GM21390 (cell line): Measurements from ENCODE around the gene CADPS2.

Experiments
- ATAC-seq: cut with Tn5 transposase; IDR thresholded peaks from one replicate; pipeline ENCODE4 v1.9.1; 2021; ENCODE audit not compliant: unreplicated experiment

Gene CADPS2

DNA sequence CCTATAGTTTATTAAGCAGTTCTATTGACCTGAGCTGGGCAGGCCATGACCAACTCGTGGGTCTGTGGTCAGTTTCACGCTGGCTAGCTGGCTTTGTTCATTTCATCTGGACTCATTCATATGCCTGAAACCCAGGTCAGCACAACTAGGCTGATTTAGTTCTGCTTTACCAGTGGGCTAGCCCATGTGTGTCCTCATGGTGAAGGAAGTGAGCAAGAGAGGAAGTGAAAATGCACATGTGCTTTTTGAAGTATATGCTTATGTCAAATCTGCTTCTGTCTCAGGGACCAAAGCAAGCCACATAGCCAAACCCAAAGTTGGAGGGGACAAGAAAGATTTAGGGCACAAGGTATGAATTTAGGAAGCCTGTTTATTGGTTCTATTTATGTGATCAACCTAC, 341.8 kb downstream of the CADPS2 start:
- ATAC-seq: peak; percentile 94

DNA sequence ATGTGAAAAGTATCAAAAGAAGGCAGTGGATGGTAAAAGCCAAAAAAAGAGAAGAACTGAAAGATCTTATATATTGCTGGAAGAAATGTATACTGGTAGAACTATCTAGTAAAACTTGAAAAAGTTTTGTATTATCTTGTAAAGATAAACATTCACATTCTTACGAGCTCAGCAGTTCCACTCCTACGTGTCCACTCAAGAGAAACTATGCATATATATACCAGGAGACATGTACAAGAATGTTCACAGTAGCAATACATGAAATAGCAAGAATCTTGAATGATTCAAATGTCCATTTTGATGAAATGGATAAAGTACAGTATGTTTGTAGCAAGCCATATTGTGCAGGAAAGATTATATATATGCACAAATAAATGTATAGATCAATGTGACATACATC, 342.4 kb downstream of the CADPS2 start:
- no peak for ATAC-seq

DNA sequence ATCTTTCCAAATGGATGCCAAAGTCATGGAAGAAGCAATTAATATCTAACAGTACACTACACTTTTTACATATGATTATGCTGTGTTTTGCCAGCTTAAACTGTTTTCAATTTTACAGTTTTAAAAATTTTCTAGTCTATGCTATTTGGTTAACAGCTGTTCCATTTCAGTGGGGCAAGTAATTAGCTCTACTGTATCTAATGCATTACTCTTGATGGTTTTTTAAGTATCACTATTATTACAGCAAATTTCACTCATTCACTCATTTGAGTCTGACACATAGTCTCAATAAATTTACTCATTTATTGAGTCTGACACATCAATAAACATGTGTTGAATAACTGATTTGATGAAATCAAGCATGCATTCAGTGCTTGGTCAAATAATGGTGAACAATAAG, 343.1 kb downstream of the CADPS2 start:
- no peak for ATAC-seq

DNA sequence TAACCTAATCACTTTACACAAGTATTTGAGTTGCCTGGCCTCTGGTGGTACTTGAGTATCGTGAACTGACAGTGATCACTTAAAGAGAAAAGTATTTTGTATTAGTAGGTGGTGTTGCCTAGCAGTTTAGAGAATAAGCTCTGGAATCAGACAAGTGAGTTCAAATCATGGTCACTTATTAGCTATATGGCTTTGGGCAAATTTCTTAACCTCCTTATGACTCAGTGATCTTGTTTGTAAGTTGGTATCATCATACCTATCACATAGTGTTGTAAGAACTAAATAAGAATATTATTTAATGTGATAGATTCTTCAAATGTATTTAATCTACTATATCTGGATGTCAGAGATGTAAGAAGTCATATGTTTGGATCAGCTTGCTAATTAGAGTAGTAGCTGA, 351.2 kb downstream of the CADPS2 start:
- no peak for ATAC-seq

DNA sequence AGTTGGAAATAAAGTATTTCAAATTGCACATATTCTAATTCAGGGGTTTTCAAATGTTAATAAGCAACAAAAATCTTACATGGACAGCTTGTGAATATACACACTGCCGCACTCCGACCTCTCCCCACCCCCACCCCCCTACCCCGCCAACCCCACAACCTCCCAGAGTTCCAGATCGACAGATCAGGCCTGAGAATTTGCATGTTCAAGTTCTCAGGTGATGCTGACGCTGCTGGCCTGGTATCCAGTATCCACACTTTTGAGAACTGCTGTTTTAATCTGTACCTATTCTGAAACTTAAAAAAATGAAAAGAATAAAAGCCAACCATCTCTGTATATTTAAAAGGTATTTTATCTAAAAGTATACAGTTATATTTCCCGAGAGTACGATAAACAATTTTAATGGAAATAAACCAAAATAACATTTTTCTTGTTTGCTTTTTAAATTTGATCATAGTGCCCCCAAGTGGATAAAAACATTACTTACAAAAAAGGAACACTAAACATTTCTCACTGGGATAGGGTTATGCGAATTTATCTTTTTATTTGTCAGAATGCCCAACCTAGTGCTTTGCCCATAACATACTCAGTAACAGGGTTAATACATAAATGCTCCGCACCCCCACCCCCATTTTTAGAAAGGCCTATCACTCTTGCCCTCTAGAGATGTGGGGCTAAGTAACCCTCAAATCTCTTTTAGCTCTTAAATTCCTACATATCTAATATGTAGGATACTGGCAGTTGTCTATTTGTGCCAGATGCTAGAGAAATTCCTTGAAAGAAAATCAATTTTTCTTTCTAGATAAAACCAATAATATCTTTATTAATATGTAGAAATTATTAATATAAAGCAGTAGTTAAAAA, 353.6 kb downstream of the CADPS2 start:
- ATAC-seq: no peak

DNA sequence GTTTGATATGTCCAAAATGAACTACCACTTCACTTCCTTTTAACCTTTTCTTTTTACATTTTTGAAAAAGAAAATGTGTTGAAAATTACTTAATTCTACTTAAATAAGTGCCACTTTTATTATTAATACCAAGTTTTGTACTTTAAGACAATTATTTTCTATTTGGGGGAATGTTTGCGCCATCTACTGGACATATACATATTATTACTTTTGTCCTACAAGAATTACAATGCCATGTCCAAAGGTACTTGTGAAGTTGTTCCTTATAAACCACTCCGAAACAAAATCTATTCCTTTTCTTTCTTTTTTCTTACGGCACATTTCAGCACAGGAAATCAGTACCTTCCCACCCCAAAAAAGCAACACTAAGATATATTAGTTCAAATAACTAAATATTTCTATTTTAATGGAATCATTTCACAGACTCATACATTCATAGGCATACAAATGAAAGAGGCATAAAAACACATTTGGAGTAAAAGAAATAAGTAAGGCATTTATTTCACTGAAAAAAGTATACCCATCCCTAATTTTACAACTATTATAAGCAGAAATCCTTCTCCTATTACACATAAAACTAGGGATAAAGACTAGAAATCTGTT, 357.3 kb downstream of the CADPS2 start:
- ATAC-seq: peak; percentile 46

DNA sequence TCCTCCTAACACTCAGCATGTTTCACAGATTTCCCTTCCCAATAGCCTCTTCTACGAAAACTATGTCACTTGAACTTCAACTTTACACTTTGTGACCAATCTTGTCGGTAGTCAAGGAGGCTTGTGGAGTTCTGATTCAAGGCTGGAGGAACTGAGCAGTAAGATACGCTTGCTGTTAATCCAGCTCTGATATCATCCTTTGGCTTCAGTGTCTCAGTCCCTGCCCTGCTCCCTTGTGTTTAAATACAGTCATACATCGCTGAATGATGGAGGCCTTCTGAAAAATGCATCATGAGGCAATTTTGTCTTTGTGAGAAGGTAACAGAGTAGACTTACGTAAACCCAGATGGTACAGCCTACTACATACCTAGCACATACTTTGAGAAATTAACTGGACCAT, 360.9 kb downstream of the CADPS2 start:
- no peak for ATAC-seq

DNA sequence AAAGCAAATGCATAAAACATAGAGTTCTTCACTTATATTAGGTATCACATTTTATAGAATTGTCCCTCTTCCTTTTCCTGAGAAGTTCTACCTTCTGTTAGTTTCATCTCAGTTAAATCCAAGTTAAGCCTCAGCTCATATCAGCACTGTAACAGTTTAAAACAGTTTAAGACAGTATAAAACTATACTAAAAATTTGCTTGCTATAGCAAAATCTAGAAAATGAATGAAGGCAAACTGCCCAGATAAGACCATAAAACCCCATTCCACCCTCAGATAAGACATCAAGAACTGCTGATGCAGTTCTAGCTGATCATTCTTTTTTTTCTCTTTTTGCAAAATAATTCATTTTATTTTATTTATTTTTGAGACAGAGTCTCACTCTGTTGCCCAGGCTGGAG, 364.5 kb downstream of the CADPS2 start:
- ATAC-seq: no peak

DNA sequence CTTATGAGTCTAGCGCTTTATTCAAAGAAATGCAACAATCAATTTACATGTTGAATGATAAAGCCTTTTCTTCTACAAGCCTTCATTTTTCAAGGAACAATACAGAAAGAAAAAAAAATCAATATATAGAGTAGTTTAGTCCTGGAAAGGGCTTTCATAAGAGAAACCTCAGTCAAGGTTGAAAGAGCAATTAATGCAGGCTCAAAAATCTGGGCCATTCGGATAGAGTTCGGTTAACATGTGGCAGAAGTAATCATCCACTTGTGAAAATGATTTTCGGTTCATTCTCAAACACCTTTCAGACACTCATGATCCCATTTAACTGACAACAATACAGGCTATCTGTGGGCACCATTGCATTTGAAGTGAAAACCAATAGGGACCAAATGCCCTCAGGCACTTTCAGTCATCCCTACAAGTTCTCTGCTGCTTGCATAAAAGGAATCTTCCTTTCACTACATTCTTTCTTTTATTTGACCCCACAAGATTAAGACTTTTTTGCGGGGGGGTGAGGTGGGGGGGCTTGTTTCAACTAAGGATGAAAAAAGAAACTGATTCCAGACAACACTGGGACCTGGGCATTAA, 365.2 kb downstream of the CADPS2 start:
- ATAC-seq: no peak

DNA sequence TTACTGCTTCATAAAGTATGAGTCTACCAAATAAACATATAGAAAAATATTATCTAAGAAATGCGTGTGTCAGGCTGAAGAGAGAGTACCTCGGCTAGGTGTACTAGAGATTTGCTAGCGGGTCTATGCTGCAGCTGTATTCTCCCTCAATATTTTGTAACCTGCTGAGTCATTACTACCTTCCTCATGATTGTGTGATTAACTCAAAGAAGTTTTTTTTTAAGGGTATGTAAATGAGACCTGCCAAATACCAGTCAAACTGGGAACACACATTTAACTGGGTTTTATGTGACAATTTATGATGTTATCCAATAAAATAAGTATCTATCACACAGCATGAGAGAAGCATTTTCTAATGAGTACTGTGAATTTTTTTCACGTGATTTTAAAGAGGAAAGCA, 367.8 kb downstream of the CADPS2 start:
- ATAC-seq: no peak

DNA sequence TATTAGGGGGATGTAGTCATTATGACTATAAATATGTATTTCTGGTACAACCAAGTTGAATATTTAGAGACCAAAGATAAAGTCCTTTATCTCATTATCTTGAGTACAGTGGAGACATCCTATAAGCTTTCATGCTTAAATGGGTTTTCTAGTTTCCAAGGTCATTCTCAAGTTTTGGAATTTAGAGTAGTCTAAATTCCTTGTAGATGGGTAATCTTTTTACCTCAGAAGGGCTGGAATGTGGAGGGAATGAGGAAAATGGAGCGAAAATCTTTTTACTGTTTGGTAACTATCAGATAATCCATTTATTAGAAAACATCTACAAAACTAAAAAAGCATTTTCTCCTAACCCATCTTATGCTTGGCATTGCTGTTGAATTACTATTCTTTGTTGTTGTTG, 368.7 kb downstream of the CADPS2 start:
- no peak for ATAC-seq

DNA sequence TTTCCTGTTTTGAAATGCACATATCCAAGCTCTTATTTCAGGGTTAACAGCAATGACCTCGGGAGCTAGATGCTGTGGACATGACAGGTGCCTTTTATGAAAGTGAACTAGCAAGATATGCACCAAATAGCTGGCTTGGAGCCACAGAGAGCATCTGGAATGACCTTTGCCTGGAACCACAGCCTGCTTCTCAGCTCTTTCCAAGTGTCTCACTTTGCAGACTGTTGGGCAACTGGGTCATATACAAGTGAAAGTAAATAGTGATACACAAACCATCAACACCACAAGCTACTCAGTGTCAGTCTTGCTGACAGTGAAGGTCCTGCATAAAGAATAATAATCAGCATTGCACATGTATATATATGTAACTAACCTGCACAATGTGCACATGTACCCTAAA, 370.9 kb downstream of the CADPS2 start:
- ATAC-seq: no peak

DNA sequence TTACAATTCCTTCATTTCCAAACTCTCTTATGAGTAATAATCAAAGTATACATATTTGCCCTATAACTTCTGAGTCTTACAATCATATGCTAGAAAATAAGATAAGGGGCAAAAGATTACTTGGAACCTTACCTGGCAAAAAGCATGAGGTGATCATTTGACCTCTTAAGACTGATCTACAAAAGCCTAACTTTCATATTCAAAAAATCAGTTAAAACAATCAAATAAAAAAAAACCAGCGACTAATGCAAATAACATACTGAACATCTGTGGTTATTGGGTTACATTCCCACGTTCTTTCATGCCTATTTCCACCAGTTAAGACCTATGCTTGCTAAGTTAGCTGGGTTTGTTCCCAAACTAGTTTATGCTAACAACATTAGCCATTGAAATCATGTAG, 375.0 kb downstream of the CADPS2 start:
- no peak for ATAC-seq

DNA sequence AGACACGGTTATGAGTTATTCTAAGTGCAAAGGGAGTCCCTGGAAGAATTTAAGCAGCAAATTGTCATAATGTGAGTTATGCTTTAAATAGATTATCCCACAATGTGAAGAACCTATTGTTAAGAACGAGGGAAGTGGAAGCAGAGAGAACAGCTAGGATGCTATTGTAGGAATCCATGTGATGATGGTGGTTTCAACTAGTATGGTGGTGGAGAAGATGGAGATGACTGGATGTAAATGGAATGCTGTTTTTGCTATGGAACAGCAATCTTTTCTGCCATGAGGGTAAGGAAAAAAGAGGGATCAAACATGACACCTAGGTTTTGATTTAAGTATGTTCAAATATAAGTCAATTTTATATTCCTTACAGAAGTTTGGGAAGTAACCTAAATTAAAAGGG, 378.7 kb downstream of the CADPS2 start:
- ATAC-seq: no peak

DNA sequence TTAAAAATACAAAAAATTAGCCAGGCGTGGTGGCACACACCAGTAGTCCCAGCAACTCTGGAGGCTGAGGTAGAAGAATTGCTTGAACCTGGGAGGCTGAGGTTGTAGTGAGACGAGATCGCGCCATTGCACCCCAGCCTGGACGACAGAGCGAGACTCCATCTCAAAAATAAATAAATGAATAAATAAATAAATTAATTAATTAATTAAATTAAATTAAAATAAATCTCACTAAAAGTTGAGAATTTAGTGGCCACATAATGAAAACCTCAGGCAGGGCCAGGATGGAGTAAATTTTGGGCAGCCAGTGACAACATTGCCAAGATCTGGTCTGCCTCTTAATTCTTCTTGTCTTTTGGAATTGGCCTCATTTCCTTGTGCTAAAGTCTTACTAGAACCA, 394.3 kb downstream of the CADPS2 start:
- no peak for ATAC-seq

DNA sequence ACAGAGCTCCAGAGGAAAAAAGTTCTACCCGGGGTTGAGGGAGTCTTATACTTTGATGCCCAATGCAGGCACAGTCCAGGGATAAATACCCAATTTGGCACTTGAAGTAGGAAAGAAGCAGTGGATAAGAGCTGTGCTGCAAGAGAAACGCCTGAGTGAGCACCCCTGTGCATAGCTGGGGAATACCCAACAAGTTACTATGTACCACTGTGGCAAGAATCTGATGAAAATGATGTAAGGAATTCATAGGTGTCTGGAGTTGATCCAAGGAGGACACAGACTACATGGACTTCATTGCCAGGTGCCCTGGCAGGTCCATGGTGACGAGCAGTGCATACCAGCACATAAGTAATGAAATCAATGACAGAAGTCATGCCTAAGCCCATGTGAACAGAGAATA, 398.0 kb downstream of the CADPS2 start:
- ATAC-seq: no peak

DNA sequence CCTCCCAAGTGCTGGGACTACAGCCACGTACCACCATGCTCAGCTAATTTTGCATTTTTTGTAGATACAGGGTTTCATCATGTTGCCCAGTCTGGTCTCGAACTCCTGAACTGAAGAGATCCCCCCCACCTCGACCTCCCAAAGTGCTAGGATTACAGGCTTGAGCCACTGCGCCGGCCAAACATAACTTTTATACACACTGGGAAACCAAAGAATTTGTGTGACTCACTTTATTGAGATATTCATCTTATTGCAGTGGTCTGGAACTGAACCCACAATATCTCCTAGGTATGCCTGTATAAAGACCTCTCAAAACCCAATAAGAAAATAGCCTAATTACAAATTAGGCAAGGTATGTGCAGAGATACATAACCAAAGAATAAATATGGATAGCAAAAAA, 399.1 kb downstream of the CADPS2 start:
- ATAC-seq: no peak

DNA sequence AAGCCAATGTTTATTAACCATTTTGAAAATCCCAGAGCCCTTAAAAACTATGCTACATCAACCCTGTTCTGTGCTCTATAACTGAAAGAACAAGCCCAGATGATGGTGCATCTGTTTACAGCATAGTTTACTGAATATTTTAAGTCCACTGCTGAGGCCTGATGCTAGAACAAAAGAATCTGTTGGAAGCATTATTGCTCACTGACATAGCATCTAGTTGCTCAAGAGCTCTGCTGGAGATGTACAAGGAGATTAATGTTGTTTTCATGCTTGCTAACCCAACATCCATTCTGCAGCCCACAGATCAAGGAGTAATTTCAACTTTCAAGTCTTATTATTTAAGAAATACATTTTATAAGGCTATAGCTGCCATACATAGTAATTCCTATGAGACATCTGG, 400.4 kb downstream of the CADPS2 start:
- no peak for ATAC-seq

DNA sequence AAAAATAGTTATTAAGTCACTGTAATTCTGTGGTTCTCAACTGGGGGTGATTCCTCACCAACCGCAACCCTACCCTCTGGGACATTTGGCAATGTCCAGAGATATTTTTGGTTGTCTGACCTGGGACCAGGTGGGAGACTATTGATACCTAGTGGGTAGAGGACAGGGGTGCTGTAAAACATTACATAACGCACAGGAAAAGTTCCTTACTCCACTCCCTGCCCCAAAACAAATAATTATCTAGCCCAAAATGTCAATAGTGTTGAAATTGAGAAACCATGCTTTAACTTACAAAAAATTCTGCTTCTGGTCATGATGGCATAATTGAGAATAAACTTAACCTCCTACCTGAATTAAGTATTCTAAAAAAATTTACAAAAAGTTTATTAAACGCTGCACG, 404.0 kb downstream of the CADPS2 start:
- ATAC-seq: no peak

DNA sequence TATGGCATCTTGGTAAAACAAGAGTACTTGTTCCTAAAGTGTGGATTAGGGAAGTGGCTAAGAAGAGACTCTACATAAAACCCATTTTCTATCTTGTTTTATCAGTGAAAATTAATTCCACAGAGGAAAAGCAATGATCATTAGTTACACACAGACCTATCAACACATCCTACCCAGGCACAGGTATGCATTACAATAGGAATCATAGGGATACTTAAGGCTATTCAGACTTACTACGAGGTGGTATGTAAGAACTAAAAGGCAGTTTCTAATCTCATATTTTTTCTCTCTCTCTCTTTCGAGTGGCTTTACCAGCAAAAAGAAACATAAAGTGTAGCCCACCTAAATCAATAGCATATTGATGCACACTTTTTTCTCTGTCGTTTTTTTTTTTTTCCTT, 415.4 kb downstream of the CADPS2 start:
- no peak for ATAC-seq

DNA sequence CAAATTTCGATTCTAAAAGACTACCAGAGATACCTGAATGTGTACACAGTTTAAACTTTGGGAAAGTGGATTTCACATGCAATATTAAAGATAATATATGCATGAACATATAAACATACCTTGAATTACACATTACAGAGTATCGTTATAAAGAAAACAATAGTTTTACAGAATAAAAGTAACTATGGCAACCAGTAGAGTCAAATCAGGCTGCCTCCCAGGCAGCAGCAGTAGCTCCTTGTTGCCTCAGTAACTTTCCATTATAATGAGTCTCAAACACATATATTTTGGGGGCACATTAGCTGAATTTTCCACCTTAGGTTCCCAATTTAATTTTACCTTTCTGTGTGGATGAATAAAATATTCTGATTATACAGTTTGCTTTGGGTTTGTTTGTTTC, 417.3 kb downstream of the CADPS2 start:
- ATAC-seq: no peak

DNA sequence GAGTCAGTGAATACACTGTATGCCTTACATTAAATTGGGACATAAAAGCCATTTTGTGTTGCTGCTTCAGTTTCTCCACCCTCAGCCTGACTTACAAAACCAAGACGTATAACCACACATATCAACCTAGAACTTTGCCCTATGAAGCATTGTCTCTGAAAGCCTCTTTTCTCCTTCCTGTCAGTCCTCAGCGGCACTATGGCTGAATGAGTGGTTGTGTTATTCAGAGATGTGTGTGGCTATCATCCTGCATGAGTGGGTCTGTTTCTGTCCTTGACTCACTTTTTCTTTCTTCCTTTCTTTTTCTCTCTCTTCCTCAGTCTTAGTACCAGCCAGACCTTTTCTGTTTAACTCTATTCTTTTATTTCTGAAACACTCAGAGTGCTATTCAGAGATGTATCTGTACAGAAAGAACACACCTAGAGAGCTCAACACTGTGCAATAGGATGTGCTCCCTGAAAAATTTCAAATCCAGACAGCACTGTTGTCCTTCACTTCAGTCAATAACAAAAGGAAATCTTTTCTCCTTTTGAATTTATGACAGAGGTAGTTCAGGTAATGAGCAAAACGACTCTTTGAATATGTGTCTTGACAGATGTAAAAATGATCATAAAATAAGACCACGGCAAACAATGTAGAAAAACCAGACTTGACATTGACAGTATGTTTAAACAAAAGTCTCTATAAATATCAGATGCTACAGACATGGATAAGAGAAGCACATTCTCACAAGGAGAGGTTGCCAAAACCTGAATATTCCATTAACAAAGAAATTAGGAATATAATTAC, 418.4 kb downstream of the CADPS2 start:
- ATAC-seq: no peak
